OCI-LY3 (cell line): ENCODE data around the gene DOP1B.
"Not testable (repeated sequence)": the region's sequence is repeated elsewhere in the genome, so short reads cannot be mapped to it uniquely, and the experiment has no call there.

Source experiments
- H2AFZ ChIP-seq: fragments of 200-600, 300-600 bp; shearing (Covaris generic); 2 replicates; pipeline ENCODE4 v1.6.0; 2014; ENCODE audit warnings: antibody characterized with exemption, low read depth, low read length
- H3K27ac ChIP-seq: fragments of 200-600, 300-600 bp; sonication (generic); 2 replicates; pipeline ENCODE4 v1.5.1; 2014; ENCODE audit warnings: mild to moderate bottlenecking, low read length, moderate library complexity, mixed read lengths
- H3K27me3 ChIP-seq: fragments of 200-600, 300-600 bp; sonication (generic); 2 replicates; pipeline ENCODE4 v1.6.1; 2014; ENCODE audit warnings: low read depth, low read length, mixed read lengths
- H3K36me3 ChIP-seq: fragments of 200-600, 300-600 bp; sonication (generic); replicated peaks from 2 replicates; pipeline ENCODE3; 2014; ENCODE audit warnings: low read depth, low read length, mixed read lengths
- H3K4me1 ChIP-seq: fragments of 300-600, 200-600 bp; sonication (generic); 2 replicates; pipeline ENCODE4 v1.6.1; 2014; ENCODE audit warnings: low read length, mixed read lengths
- H3K4me2 ChIP-seq: fragments of 200-600, 300-600 bp; sonication (generic); 2 replicates; pipeline ENCODE4 v1.6.1; 2014; ENCODE audit warnings: low read length, mixed read lengths
- H3K4me3 ChIP-seq: fragments of 300-600, 200-600 bp; sonication (generic); 2 replicates; pipeline ENCODE4 v1.5.1; 2014; ENCODE audit warnings: antibody characterized with exemption, mild to moderate bottlenecking, low read length, moderate library complexity
- H3K79me2 ChIP-seq: fragments of 300-600, 200-600 bp; shearing (Covaris generic); 2 replicates; pipeline ENCODE4 v1.6.1; 2014; ENCODE audit warnings: mild to moderate bottlenecking, low read length, mixed read lengths
- H3K9ac ChIP-seq: fragments of 300-600, 200-600 bp; shearing (Covaris generic); 2 replicates; pipeline ENCODE4 v1.6.0; 2014; ENCODE audit warnings: mild to moderate bottlenecking, low read length, moderate library complexity
- H3K9me3 ChIP-seq: fragments of 200-600, 300-600 bp; shearing (Covaris generic); 2 replicates; pipeline ENCODE4 v1.6.1; 2014; ENCODE audit warnings: low read length, mixed read lengths; ENCODE audit not compliant: insufficient read depth
- H4K20me1 ChIP-seq: fragments of 200-600, 300-600 bp; sonication (generic); 2 replicates; pipeline ENCODE4 v1.6.1; 2016; ENCODE audit warnings: low read length, mixed read lengths; ENCODE audit not compliant: insufficient read depth
- EZH2phosphoT487 ChIP-seq: fragments of 200-600 bp; shearing (Covaris generic); IDR thresholded peaks from 2 replicates; pipeline ENCODE4 v1.6.1; 2018; ENCODE audit warnings: antibody characterized with exemption, mixed run types, low read depth
- TF ChIP-seq, protein P1 (sequence below): fragments of 200-600, 300-600 bp; sonication (generic); IDR thresholded peaks from 2 replicates; pipeline ENCODE4 v1.5.1; 2014; ENCODE audit warnings: antibody characterized with exemption, low read length, low read depth

The DOP1B gene

DNA sequence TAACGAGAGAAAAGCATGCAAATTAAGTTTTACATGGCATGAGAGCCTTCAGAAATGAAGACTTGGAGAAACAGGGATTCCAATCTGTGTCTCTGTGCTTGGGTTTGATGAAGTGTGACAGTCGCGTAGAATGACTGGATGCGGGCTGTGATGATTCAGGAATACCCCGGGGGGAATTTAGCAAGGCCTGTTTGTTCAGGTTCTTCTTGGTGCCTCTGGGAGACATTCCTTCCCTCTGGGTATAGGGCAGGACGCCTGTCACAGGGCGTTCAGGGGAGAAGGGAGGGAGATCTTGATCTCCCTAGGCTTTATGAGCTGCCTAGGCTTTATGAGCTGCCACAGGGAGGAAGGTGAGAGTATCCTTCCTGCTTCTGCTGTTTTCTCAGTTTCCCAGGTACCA lies 36.6 kb downstream of the DOP1B start:
- Histone ChIP-seq H3K4me2 (no peak overlapping the region), H3K27me3 (no peaks in the 10 kb centered on the region), H3K36me3 (no peaks in the 10 kb centered on the region), H3K27ac (no peak overlapping the region), H2AFZ (no peak overlapping the region), H3K4me3 (no peak overlapping the region), H3K9me3 (no peaks in the 10 kb centered on the region), H3K79me2 (no peaks in the 10 kb centered on the region), H3K4me1 (no peaks in the 10 kb centered on the region), H3K9ac (no peak overlapping the region), H4K20me1 (no peaks in the 10 kb centered on the region)
- TF ChIP-seq, protein P1, sequence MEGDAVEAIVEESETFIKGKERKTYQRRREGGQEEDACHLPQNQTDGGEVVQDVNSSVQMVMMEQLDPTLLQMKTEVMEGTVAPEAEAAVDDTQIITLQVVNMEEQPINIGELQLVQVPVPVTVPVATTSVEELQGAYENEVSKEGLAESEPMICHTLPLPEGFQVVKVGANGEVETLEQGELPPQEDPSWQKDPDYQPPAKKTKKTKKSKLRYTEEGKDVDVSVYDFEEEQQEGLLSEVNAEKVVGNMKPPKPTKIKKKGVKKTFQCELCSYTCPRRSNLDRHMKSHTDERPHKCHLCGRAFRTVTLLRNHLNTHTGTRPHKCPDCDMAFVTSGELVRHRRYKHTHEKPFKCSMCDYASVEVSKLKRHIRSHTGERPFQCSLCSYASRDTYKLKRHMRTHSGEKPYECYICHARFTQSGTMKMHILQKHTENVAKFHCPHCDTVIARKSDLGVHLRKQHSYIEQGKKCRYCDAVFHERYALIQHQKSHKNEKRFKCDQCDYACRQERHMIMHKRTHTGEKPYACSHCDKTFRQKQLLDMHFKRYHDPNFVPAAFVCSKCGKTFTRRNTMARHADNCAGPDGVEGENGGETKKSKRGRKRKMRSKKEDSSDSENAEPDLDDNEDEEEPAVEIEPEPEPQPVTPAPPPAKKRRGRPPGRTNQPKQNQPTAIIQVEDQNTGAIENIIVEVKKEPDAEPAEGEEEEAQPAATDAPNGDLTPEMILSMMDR = no peak
- TF ChIP-seq EZH2phosphoT487 = no peak

DNA sequence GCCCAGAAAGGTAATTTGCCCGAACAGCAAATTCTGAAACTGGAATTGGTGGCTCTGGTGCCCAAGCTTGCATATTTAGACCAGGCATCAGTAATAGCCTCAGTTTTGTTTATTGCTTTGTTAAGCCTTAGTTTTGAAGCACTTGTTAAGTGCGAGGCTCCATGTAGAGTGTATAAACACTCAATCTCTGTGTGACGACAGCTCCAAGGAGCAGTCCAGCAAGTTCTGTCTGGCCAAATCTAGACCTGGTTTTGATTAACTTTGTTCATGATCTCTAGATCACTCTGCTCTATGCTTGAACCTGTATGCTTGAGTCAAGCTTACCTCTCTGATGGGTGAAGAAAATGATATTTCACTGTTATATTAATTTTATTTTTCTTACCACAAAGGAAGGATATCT lies 37.4 kb downstream of the DOP1B start:
- Histone ChIP-seq H3K4me3 (no peak overlapping the region), H2AFZ (no peak overlapping the region), H3K36me3 (no peaks in the 10 kb centered on the region), H4K20me1 (no peaks in the 10 kb centered on the region), H3K4me2 (no peak overlapping the region), H3K9ac (no peak overlapping the region), H3K79me2 (no peaks in the 10 kb centered on the region), H3K4me1 (no peaks in the 10 kb centered on the region), H3K27ac (no peak overlapping the region), H3K9me3 (no peaks in the 10 kb centered on the region), H3K27me3 (no peaks in the 10 kb centered on the region)
- no peak for TF ChIP-seq EZH2phosphoT487
- TF ChIP-seq, protein P1 = no peak

DNA sequence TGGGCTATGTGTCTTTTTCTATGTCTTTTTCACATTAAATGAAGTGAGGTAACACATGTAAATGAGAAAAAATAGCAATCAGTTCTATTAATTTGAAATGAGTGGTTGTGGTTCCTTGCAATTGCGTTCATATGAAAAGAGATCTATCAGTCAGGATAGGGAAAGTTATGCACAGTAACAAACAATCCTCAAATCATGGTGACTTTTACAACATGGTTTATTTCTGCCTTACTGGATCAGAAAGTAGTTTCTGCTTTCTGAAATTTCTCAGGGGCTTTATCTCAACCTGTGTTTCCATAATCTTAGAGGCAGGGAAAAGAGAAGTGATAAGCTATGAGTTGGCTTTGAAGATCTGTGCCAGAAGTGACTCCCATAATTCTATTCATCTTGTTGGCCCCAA lies 39.0 kb downstream of the DOP1B start:
- no peak overlapping the region for H3K4me2 ChIP-seq
- H3K9ac ChIP-seq = no peak overlapping the region
- no peak overlapping the region for H2AFZ ChIP-seq
- H3K27ac ChIP-seq = no peak overlapping the region
- no peaks in the 10 kb centered on the region for H3K4me1 ChIP-seq
- no peak overlapping the region for H3K4me3 ChIP-seq
- no peaks in the 10 kb centered on the region for H3K36me3 ChIP-seq
- no peaks in the 10 kb centered on the region for H3K9me3 ChIP-seq
- no peaks in the 10 kb centered on the region for H4K20me1 ChIP-seq
- H3K27me3 ChIP-seq = no peaks in the 10 kb centered on the region
- TF ChIP-seq, protein P1 = no peak
- no peak for TF ChIP-seq EZH2phosphoT487
- H3K79me2 ChIP-seq = no peaks in the 10 kb centered on the region

DNA sequence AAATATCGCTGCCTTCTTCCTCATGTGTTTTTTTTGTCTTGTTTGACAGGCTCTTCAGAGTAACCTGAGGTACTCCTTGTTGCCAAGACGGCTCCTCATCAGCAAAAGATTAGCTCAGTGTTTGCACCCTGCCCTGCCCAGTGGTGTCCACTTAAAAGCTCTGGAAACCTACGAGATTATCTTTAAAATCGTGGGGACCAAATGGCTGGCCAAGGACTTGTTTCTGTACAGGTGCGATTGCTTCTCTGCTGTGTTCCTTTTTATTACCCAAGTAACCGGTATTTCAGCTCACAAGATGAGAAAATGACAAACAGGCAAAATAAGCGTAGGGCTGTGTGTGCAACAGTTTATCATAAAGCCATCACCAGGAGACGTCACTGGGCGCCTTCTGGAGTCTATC lies 42.4 kb downstream of the DOP1B start:
- Histone ChIP-seq H3K79me2 (no peaks in the 10 kb centered on the region), H3K9ac (no peak overlapping the region), H3K27ac (no peak overlapping the region), H3K4me1 (peaks cover 11% of the 10 kb centered on the region), H3K27me3 (no peaks in the 10 kb centered on the region), H3K9me3 (no peaks in the 10 kb centered on the region), H2AFZ (no peak overlapping the region), H3K4me2 (no peak overlapping the region), H3K36me3 (peaks cover 3% of the 10 kb centered on the region), H3K4me3 (no peak overlapping the region), H4K20me1 (no peaks in the 10 kb centered on the region)
- TF ChIP-seq, protein P1 = no peak
- no peak for TF ChIP-seq EZH2phosphoT487

DNA sequence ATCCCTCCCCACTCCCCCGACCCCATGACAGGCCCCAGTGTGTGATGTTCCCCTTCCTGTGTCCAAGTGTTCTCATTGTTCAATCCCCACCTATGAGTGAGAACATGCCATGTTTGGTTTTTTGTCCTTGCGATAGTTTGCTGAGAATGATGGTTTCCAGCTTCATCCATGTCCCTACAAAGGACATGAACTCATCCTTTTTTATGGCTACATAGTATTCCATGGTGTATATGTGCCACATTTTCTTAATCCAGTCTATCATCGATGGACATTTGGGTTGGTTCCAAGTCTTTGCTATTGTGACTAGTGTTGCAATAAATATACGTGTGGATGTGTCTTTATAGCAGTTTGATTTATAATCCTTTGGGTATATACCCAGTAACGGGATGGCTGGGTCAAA lies 43.0 kb downstream of the DOP1B start:
- H3K27ac ChIP-seq, H3K4me3 ChIP-seq, H3K4me2 ChIP-seq, H4K20me1 ChIP-seq, H2AFZ ChIP-seq, H3K9me3 ChIP-seq, H3K27me3 ChIP-seq, H3K36me3 ChIP-seq, H3K79me2 ChIP-seq, H3K9ac ChIP-seq: not testable (repeated sequence)
- peaks cover 15% of the 10 kb centered on the region for H3K4me1 ChIP-seq
